ENCODE results near the gene KRT25.
"Not testable (repeated sequence)": the region's sequence is repeated elsewhere in the genome, so short reads cannot be mapped to it uniquely, and the experiment has no call there.

The KRT25 gene

DNA sequence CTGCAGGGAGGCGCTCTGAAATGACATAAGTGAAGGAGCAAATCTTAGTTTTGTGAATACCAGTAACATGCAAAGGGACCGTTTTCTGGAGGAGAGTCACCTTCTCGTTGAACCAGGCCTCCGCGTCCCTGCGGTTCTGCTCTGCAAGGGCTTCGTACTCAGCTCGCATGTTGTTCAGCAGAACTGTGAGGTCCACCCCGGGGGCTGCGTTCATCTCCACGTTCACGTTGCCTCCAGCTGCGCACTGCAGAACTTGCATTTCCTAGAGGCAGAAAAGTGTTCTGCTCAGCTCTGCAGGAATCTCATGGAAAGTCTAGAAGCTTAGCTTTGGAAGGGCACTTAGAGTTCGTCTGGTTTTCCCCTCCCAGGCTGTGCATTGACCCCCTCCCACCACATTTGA lies 4.1 kb downstream of the KRT25 start:
- no peak for DNase-seq

DNA sequence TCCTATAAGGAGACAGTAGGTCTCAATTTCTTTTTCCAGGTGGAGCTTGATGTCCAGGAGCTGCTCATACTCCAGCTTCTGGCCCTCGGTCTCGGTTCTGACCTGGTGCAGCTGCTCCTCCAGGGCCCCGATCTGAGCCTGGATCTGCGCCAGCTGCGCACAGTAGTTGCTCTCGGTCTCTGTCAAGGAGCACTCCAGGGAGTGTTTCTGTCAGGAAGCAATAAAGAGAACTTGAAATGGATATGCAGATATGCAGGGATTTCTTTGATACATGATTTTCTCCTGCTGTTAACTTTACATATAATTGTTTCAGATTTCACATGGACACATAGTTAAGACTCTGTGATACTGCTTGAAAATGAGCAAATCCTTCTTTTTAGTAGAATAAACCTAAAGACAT lies 4.7 kb downstream of the KRT25 start:
- no peak for DNase-seq

DNA sequence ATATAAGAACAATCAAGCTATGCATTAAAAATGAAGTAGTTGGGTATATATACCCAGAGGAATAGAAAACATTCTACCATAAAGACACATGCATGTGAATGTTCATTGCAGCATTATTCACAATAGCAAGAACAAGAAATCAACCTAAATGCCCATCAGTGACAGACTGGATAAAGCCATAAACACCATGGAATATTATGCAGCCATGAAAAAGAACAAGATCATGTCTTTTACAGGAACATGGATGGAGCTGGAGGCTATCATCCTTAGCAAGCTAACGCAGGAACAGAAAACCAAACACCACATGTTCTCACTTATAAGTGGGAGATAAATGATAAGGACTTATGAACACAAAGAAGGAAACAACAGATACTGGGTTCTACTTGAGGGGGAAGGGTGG lies 6.5 kb downstream of the KRT25 start:
- not testable (repeated sequence) for DNase-seq

DNA sequence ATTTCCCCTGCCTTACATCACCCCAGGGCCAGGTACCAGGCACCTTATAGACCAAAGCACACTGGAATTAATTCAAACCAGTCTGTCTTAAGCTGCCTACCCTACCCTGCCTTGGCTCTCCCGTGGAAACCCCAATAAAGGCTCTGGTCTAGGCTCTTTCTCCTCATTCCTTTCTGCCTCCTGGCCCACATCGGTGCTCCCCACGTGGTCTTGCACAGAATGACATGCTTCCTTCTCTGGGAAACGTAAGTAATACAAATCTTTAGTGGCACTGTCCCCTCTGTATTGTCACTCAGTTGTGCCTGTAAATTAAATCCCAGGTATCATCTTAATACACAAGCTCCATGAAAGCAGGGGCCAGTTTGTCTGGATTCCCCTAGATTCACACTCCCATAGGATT lies 16.6 kb downstream of the KRT25 start:
- no peak for DNase-seq

DNA sequence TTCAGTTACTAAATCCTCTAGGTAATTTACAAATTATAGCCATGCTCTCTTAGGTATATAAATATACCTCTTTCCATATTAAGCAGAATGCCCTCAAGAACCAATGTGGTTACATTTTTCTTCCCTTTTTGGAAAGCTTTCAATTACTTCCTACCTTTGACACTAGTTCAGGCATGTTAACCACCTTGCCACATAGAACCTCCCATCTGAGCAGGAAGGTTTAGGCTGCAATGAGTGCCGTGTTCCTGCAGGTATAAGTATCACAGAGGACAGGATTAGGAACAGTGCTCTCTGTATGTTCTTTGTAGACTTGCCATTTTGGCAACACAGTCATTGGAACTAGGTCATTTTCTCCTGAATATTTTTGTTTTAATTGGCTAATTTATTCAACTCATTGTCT lies 20.1 kb downstream of the KRT25 start:
- DNase-seq: no peak

DNA sequence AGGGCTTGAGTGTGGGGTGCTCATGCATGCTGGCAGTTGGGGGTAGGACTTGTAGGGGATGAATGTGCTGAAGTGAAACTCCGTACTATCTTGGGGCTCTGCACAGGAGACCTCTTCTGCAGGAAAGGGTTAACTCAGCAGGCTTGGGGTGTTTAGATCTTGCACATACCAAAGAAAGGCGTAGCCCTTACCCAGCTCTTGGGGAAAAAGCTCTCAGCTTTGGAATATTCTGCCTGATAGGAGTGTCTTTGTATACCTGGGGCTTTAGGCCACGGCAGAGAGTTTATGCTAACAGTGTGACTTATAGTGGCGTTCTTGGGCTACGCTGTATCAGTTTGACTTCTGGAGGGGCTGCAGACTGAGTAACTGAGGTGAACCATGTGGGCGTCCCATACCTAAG lies 21.1 kb downstream of the KRT25 start:
- DNase-seq: no peak

DNA sequence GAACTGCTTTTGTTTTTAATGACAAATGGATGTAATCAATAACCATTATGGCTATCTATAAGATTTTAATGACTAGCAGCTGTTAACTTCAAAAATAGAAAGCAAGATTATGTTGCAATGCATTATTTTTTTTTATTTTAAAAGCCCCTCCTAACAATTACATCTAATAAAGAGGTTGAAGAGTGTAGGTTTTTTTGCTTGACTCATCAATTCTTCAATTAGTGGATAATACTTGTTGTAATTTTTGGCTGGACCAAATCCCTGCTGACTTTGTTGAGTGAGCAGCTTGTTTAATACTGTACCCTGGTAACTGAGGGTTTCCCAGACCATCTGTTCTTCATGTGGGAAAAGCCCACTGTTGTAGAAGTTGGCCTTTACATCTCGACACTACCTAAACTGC lies 24.2 kb downstream of the KRT25 start:
- DNase-seq: no peak

DNA sequence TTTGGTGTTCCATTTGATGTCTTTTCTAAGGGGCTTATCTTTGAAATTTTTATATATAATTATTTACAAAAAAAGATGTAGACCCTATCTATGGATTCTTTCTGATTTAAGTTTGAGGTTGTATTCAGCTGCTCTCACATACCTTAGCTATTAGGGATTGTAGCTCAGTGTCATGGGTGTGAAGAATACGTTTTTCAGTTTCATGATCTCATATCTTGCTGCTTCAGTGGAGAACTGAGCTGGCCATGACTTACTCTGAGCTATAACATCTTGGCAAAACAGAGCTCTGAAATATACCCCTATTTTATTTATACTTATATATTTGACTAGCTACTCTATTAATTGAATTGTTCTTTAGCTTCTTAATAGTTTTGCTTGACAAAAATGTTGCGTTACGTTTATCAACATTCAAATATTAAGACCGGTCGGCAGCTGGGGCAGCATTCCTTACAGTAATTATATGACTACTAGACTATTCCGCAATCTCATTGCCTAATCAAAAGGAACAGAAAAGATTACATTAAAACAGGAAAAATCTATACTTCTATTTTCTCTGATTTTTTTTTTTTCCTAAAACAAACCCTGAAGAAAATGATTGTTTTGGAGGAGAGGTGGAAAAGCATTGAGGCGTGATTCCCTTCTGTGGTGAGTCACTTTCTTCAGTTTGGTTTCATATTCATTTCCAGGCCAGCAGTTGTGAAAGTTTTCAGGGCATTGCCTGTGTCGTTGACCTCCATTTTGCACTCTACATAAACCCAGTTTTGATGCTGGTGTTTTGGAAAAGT lies 27.5 kb downstream of the KRT25 start:
- DNase-seq: no peak

DNA sequence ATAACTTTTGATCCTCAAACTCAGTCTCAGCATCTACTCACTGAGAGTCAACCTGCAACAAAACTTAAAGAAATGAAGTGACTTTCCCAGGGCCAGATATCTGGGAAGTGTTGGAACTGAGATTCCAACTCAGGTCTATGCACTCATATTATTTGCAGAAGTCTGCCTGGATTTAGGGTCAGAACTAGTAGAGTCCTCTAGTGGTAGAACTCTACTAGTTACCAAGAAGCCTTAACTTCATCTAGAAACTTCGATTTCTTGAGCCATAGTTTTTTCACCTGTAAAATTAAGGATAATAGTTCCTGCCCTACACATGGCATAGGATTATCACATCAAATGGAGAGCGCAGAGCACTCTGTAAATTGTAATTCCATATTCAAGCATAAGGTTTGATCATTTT lies 28.2 kb downstream of the KRT25 start:
- DNase-seq: no peak

DNA sequence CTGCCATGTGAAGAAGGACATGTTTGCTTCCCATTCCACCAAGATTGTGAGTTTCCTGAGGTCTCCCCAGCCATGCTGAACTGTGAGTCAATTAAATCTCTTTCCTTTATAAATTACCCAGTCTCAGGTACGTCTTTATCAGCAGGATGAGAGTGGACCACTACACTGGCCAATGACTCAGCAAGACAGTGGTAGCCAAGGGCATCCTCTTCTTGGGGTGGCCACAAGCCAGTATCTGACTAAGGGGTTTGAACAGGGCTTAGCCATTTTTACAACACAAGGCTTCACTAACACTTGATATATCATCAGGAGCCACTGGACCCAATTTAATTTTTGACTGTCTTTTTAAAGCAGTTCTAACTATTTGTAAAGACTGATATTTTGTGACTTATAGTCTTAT lies 30.5 kb downstream of the KRT25 start:
- DNase-seq: no peak

DNA sequence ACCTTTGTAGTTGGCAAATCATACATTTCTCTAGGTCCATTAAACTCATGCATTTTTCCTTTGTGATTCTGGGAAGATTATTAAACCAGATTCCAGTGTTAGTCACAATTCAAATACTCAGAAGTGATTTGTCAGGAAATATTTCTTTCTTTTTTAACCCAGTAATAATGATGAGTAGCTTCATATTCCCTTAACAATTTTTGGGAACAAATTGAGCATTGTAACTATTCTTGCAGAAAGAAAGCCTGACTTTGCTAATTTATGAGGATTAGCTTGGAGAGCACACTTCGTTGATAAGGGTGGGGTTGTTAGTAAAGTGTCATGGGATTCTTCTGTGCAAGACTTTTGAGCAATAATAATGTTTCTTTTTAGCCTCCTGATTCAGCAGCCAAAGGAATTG lies 32.9 kb downstream of the KRT25 start:
- no peak for DNase-seq

DNA sequence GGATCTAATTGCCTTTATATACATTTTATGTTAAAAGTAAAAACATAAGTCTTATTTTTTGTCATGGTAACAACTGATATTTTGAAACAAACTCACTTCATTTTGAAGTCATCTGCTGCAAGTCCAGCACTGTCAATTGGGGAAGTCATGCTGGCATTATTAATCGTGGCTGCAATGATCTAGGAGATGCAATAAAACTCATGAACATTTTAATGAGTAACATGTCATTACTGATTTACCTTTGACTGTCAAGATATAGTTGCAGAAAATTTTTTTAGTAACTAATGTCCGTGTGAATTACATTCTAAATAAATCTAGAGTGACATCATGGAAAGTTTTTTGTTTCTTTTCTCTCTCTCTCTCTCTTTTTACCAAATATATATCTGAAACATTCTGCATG lies 34.2 kb downstream of the KRT25 start:
- no peak for DNase-seq

DNA sequence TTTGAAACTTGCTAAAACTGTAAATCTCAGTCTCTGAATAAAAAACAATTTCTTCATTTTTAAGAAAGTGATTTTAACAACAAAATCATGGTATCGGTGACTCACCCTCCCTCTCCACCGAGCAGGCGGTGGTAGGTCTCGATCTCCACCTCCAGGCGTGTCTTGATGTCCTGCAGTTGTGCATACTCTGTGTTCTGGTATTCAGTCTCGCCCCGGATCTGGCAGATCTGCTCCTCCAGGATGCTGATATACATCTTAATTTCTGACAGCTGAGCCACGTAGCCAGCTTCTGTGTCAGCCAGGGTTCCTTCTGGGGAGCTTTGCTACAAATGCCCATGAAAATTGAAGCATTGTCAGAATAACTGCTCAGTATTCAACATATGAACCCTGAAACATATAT lies 36.2 kb downstream of the KRT25 start:
- no peak for DNase-seq

DNA sequence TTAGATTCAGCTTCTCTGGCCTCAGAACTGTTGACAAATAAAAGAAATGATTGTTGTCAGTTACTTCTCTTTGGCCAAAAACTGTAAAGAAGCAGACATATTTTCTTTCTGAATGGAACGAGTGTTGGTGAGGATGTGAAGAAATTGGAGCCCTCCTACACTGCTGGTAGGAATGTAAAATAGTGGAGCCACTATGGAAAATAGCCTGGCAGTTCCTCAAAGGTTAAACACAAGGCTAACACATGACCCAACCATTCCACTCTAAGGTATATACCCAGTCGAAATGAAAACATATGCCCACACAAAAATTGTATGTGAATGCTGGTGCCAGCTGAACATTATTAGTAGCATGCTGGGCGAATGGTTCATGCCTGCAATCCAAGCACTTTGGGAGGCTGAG lies 37.4 kb downstream of the KRT25 start:
- no peak for DNase-seq

DNA sequence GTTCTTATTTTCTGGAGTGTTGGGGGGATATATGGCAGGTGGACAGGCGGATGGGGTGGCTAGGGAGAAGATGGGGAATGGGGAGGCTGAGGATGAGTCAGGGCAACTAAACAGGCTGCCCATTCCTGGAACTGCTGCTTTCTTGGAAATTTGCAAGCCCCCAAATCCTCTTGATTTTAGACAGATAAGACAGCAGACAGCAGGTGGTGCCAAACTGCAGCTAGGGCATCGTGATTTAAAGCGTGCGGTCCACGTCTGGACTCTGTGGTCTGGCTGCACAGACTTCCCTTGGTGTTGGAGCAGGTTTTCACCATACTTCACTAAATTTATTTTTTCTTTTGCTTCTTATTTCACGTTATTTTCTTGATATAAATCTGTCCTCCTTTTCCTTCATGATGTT lies 40.7 kb downstream of the KRT25 start:
- DNase-seq: no peak

DNA sequence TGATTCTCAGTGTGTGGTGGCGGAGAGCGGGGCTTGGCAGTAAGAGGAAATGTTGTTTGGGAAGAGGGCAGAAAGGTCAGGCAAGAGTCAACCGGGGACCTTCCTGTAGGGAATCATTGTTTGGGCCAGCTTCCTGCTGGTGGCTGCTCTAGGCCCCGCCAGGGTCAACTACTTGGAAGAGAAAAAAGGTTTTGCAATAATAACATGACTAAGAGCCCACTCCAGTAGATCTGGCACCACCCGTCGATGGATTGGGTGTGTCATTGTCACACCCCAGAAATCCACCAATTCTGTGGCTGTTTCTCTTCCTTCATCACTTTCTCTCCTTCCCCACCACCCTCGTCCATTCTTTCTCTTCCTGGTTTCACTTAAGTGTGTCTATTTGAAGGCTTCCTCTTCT lies 47.4 kb downstream of the KRT25 start:
- no peak for DNase-seq

DNA sequence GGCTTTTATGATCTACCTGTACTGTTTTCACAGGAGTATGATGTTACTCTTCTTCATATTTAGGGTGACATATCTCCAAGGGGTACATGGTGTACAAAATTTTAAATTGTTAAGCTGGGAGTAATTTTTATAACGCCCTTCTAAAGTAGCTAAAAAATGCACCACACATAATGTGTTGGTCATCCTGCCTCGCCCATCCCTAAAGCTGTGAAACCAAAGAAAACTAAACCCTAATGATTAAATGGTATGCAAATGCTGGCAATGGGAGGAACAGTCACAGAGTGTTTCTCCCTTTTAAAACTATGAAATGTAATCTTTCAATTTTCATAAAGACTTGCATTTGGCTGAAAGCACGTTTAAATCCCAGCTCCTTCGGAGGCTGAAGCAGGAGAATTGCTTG lies 49.5 kb downstream of the KRT25 start:
- DNase-seq: no peak

DNA sequence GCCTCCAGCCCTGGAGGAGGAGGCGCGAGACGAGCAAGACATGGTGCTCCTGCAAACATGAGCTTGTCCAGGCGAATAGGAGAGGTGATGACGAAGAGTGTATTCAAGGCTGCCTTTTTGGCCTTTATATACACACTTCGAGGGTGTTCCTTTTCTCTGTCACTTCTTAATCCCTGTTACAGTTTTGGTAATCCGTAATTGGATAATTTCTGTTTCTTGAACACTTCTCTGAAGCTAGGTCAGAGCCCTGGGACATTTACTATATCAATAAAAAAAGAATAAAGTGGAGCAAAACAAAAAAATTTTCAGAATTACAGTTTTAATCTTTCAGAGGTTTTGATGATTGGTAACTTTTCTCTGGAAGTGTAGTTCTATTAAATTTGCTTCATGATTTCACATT lies 51.5 kb downstream of the KRT25 start, which contains the start of gene KRT24:
Gene KRT24, minus strand, starts transcription at position 101 of the 400 bp plus-strand sequence. Its CDS starts 59 bp downstream, at position 42.
- DNase-seq: no peak

DNA sequence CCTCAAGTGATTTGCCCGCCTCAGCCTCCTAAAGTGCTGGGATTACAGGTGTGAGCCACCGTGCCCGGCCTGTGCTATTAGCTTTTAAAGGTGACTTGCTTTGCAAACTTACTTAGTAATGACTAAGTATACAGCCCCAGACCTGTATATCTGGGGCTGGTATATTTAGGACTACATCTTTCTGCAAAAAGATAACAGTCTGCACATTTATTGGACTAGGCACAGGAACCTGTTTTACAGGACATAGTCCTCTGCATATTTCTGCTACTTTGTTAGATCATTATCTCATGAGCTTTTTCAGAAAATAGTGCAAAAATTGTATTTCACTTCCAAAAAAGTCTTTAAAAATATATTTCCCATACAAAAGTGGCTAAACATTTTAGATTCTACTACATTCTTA lies 52.9 kb downstream of the KRT25 start:
- DNase-seq: no peak

DNA sequence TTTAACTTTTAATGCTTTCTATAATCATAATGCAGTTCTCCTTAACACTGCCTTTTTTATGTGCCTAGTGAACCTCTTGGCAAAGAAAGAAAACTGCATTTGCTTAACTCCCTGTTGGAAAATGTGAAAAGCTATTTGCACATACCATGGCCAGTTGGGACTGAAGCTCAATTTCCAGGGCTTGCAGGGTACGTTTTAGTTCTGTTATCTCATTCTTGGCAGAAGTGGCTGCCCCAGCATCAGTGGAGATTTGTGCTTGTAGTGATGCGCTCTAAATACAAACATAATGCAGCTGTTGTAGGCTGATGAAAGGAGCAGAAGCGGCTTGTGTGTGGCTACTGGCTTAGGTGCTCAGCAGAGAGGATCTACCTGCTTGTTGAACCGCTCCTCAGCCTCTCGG lies 55.3 kb downstream of the KRT25 start:
- DNase-seq: no peak

DNA sequence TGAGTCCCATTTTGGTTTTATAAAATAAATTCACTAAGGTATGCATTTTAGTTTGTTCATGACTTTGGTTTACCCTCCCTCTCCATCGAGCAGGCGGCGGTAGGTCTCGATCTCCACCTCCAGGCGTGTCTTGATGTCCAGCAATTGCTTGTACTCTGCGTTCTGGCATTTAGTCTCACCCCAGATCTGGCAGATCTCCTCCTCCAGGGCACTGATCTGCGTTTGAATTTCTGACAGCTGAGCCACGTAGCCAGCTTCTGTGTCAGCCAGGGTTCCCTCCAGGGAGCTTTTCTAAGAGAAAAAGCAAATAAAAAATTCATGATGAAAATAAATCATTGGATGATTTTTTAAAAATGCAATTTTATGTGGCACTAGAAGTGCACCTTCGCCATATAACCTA lies 55.8 kb downstream of the KRT25 start:
- no peak for DNase-seq

All from midbrain (tissue), 1 donor.